GM23338 (cell line): ENCODE results near the gene AP1AR.

Experiments used
- CREB1 ChIP-seq: fragments of 250-450 bp; sonication (Bioruptor Pico); IDR thresholded peaks from 2 replicates; pipeline ENCODE4 v1.5.0; 2020; ENCODE audit warnings: low read depth, mild to moderate bottlenecking, moderate library complexity
- CTCF ChIP-seq, 2 experiments: fragments of 200-600 bp in 1 of 2; sonication (generic) in 1 of 2; conservative IDR thresholded peaks; 2 replicates each; pipeline versions ENCODE4 v1.5.1 to v1.6.1; 2016 to 2017; ENCODE audit warnings: antibody characterized with exemption in 2 of 2, low read depth in 2 of 2, mild to moderate bottlenecking in 2 of 2, moderate library complexity in 1 of 2
- ETS1 ChIP-seq: IDR thresholded peaks from 2 replicates; pipeline ENCODE4 v1.6.1; 2016; ENCODE audit warnings: antibody characterized with exemption
- EZH2 ChIP-seq: fragments of 200-600 bp; sonication (generic); IDR thresholded peaks from one replicate; pipeline ENCODE4 v1.8.0; 2017; ENCODE audit warnings: antibody characterized with exemption, mild to moderate bottlenecking, low read depth; ENCODE audit not compliant: unreplicated experiment
- EZH2phosphoT487 ChIP-seq: fragments of 200-600 bp; sonication (generic); IDR thresholded peaks from one replicate; pipeline ENCODE4 v1.8.1; 2018; ENCODE audit warnings: antibody characterized with exemption; ENCODE audit not compliant: unreplicated experiment
- JUNB ChIP-seq: IDR thresholded peaks from one replicate; pipeline ENCODE4 v1.6.1; 2016; ENCODE audit warnings: antibody characterized with exemption; ENCODE audit not compliant: unreplicated experiment
- NANOG ChIP-seq: IDR thresholded peaks from 2 replicates; pipeline ENCODE4 v1.6.1; 2016; ENCODE audit warnings: antibody characterized with exemption, borderline replicate concordance
- POLR2AphosphoS5 ChIP-seq: IDR thresholded peaks from 2 replicates; pipeline ENCODE4 v1.6.1; 2016; ENCODE audit warnings: antibody characterized with exemption, low read depth
- REST ChIP-seq: IDR thresholded peaks from one replicate; pipeline ENCODE4 v1.6.1; 2018; ENCODE audit warnings: antibody characterized with exemption; ENCODE audit not compliant: unreplicated experiment
- STAT1 ChIP-seq: IDR thresholded peaks from one replicate; pipeline ENCODE4 v1.6.1; 2016; ENCODE audit warnings: antibody characterized with exemption; ENCODE audit not compliant: unreplicated experiment
- ZNF114 ChIP-seq: fragments of 250-450 bp; sonication (Bioruptor Pico); IDR thresholded peaks from 2 replicates; pipeline ENCODE4 v1.5.0; 2020; ENCODE audit warnings: mild to moderate bottlenecking, moderate library complexity
- ZNF331 ChIP-seq: fragments of 250-450 bp; sonication (Bioruptor Pico); IDR thresholded peaks from 2 replicates; pipeline ENCODE4 v1.5.0; 2020; ENCODE audit warnings: low read depth, mild to moderate bottlenecking, moderate library complexity

GRCh38 chr4:112231779-112232713 is at the start of gene AP1AR:
- TF ChIP-seq CTCF (conservative IDR thresholded peaks at IDR 0.05; ENCODE audit: low read depth in 2 of 2): peak; percentile 30 to 49; a peak in 3 of 4 replicates
- TF ChIP-seq POLR2AphosphoS5: peak; percentile 97
- no peak for TF ChIP-seq REST
- no peak for TF ChIP-seq EZH2
- TF ChIP-seq CREB1 (CRISPR knock-in tag): peak; percentile 65; the same call in 1 of the 2 replicates
- no peak for TF ChIP-seq JUNB
- no peak for TF ChIP-seq EZH2phosphoT487
- TF ChIP-seq ZNF331 (CRISPR knock-in tag): no peak
- no peak for TF ChIP-seq STAT1
- TF ChIP-seq NANOG: no peak
- no peak for TF ChIP-seq ZNF114
- no peak for TF ChIP-seq ETS1
